22Rv1 (cell line): ENCODE results near the gene HCFC1.

Experiments
- ZFX ChIP-seq: fragments of 450-650 bp; IDR thresholded peaks from 2 replicates; pipeline ENCODE4 v1.6.1; 2017; ENCODE audit warnings: antibody characterized with exemption, borderline replicate concordance
- TF ChIP-seq, protein P1 (sequence below): fragments of 450-650 bp; IDR thresholded peaks from 2 replicates; pipeline ENCODE4 v1.5.1; 2017; ENCODE audit warnings: mild to moderate bottlenecking

DNA sequence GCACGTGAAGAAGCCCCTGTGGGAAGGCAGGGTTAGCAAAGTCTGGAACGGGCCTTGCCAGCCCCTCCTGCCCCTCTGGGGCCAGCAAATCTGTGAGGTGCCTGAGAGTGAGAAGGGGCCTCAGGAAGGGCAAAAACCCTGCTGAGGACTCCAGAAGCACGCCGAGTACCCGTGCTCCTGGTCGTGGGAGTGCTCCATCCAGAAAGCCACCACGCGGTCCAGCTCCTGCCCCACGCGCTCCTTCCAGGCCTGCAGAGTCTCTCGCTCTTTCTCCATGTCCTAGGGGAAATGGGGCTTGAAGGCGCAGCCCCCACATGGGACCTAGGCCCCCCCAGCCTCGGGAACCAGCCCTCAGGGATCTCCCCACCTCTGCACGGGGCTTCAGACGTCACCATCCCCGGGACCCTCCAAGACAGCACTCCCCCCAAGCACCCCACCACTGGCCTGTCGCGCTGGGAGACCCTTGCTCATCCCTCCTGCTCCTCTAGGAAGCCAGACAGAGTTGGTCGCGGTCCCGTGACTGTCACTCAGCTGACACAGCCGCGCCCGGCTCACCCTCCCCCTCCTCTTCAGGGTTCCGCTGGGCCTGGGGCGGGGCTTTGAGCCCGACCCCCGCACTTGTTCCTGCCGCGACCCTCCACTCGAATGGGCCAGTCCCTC, 27.3 kb downstream of the HCFC1 start, which contains the start of gene RENBP:
- TF ChIP-seq, protein P1, sequence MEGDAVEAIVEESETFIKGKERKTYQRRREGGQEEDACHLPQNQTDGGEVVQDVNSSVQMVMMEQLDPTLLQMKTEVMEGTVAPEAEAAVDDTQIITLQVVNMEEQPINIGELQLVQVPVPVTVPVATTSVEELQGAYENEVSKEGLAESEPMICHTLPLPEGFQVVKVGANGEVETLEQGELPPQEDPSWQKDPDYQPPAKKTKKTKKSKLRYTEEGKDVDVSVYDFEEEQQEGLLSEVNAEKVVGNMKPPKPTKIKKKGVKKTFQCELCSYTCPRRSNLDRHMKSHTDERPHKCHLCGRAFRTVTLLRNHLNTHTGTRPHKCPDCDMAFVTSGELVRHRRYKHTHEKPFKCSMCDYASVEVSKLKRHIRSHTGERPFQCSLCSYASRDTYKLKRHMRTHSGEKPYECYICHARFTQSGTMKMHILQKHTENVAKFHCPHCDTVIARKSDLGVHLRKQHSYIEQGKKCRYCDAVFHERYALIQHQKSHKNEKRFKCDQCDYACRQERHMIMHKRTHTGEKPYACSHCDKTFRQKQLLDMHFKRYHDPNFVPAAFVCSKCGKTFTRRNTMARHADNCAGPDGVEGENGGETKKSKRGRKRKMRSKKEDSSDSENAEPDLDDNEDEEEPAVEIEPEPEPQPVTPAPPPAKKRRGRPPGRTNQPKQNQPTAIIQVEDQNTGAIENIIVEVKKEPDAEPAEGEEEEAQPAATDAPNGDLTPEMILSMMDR, result no peak
- TF ChIP-seq ZFX, result no peak
